Measurements from ENCODE around the gene TMEM25. TPM values are rescaled to one million over a fixed set of nuclear protein-coding genes. Genes with fewer than 3 reads are reported as not detected.

TMEM25 gene
- total RNA-seq, 4 donors from 2014 or later = 24.9 to 32.1 (median 27.3) TPM

GRCh38 chr11:118532091-118532490 is 1.1 kb downstream of the TMEM25 start:
- WGBS = 75% methylated on average over 5 of the region's 10 CpGs
- no peak overlapping the region for H3K27ac ChIP-seq
- no peak for DNase-seq (ENCODE audit: low spot score in 2 of 2)
- no peaks in the 10 kb centered on the region for H3K27me3 ChIP-seq
- peak overlapping the region; percentile 96 for H3K4me3 ChIP-seq
- peaks cover 12% of the 10 kb centered on the region for H3K36me3 ChIP-seq
- TF ChIP-seq EP300 (IDR thresholded peaks at IDR 0.05) = no peak
- no peak for TF ChIP-seq CTCF (IDR thresholded peaks at IDR 0.05)
- no peak for TF ChIP-seq POLR2A (IDR thresholded peaks at IDR 0.05)
- no peak for TF ChIP-seq POLR2AphosphoS5 (IDR thresholded peaks at IDR 0.05)
- H3K9me3 ChIP-seq = no peaks in the 10 kb centered on the region
- peaks cover 31% of the 10 kb centered on the region for H3K4me1 ChIP-seq

DNA sequence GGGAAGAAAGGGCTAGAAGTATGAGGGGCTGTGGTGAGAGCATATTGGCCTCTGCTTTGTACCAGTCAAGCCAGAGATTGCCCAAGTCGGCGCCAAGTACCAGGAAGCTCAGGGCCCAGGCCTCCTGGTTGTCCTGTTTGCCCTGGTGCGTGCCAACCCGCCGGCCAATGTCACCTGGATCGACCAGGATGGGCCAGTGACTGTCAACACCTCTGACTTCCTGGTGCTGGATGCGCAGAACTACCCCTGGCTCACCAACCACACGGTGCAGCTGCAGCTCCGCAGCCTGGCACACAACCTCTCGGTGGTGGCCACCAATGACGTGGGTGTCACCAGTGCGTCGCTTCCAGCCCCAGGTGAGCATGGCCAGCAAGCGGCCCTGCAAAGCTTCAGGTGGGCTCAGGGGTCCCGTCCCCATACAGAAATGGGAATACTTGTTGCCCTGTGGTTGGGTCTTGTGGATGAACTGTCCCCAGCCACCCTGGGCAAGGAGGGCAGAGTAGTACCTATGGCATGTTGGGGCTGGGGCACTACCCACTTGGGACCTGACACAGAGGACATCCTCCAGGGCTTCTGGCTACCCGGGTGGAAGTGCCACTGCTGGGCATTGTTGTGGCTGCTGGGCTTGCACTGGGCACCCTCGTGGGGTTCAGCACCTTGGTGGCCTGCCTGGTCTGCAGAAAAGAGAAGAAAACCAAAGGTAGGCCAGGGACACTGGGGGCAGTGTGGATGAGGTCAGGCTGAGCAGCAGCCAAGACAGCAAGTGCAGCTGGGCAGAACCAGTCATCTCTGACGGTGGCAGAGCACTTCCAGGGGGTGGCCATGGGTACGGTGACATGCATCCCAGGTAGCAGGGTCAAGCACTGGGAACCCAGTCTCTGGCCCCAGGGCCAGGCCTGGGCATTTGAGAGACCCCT is 2.1 kb downstream of the TMEM25 start:
- peaks cover 12% of the 10 kb centered on the region for H3K36me3 ChIP-seq
- H3K4me3 ChIP-seq = no peak overlapping the region
- 82% methylated on average over 10 of the region's 19 CpGs for WGBS
- peaks cover 31% of the 10 kb centered on the region for H3K4me1 ChIP-seq
- DNase-seq (ENCODE audit: low spot score in 2 of 2) = no peak
- H3K9me3 ChIP-seq = no peaks in the 10 kb centered on the region
- TF ChIP-seq CTCF (IDR thresholded peaks at IDR 0.05) = no peak
- no peak for TF ChIP-seq POLR2AphosphoS5 (IDR thresholded peaks at IDR 0.05)
- TF ChIP-seq EP300 (IDR thresholded peaks at IDR 0.05) = no peak
- TF ChIP-seq POLR2A (IDR thresholded peaks at IDR 0.05) = no peak
- no peaks in the 10 kb centered on the region for H3K27me3 ChIP-seq
- no peak overlapping the region for H3K27ac ChIP-seq

- H3K4me3 ChIP-seq = no peak overlapping the region
- H3K9me3 ChIP-seq = no peaks in the 10 kb centered on the region
- DNase-seq (ENCODE audit: low spot score in 2 of 2) = no peak
- no peak for TF ChIP-seq POLR2A (IDR thresholded peaks at IDR 0.05)
- no peak for TF ChIP-seq CTCF (IDR thresholded peaks at IDR 0.05)
- TF ChIP-seq EP300 (IDR thresholded peaks at IDR 0.05) = no peak
- peaks cover 12% of the 10 kb centered on the region for H3K36me3 ChIP-seq
- no peak overlapping the region for H3K27ac ChIP-seq
- 82% methylated on average over 12 of the region's 27 CpGs for WGBS
- peaks cover 28% of the 10 kb centered on the region for H3K4me1 ChIP-seq
- H3K27me3 ChIP-seq = no peaks in the 10 kb centered on the region
Measured at GRCh38 chr11:118533769-118534729, 3.1 kb downstream of the TMEM25 start.

- H3K36me3 ChIP-seq = peaks cover 12% of the 10 kb centered on the region
- WGBS = 83% methylated on average over 9 of the region's 9 CpGs
- DNase-seq (ENCODE audit: low spot score in 2 of 2) = no peak
- TF ChIP-seq CTCF (IDR thresholded peaks at IDR 0.05) (no peak), POLR2AphosphoS5 (IDR thresholded peaks at IDR 0.05) (no peak), EP300 (IDR thresholded peaks at IDR 0.05) (no peak), POLR2A (IDR thresholded peaks at IDR 0.05) (no peak)
- no peaks in the 10 kb centered on the region for H3K9me3 ChIP-seq
- no peaks in the 10 kb centered on the region for H3K27me3 ChIP-seq
- no peak overlapping the region for H3K4me3 ChIP-seq
- H3K27ac ChIP-seq = no peak overlapping the region
- H3K4me1 ChIP-seq = peaks cover 16% of the 10 kb centered on the region
Measured at GRCh38 chr11:118535261-118535660, 4.3 kb downstream of the TMEM25 start.

Data from suprapubic skin (tissue), 4 donors.